GM18502 (cell line): ENCODE results near the gene CATSPERE.
A peak's percentile ranks its signal among the peaks of the same experiment; 100 is the strongest.
"Not testable (repeated sequence)": the region's sequence is repeated elsewhere in the genome, so short reads cannot be mapped to it uniquely, and the experiment has no call there.

ENCODE experiments used
- ATAC-seq: cut with Tn5 transposase; IDR thresholded peaks from one replicate; pipeline ENCODE4 v1.9.1; 2021; ENCODE audit warnings: mild to moderate bottlenecking; ENCODE audit not compliant: unreplicated experiment, poor library complexity

Gene CATSPERE

GRCh38 chr1:244536316-244536715 lies 75.2 kb downstream of the CATSPERE start:
- no peak for ATAC-seq

- ATAC-seq, result no peak
Observed at GRCh38 chr1:244545511-244545910, 84.4 kb downstream of the CATSPERE start.

- ATAC-seq, result no peak
Observed at GRCh38 chr1:244548558-244549115, 87.6 kb downstream of the CATSPERE start.

GRCh38 chr1:244552336-244552735 lies 91.3 kb downstream of the CATSPERE start:
- no peak for ATAC-seq

GRCh38 chr1:244556263-244556662 lies 95.2 kb downstream of the CATSPERE start:
- no peak for ATAC-seq

GRCh38 chr1:244557565-244557964 lies 96.5 kb downstream of the CATSPERE start:
- ATAC-seq, result no peak

- ATAC-seq, result no peak
Observed at GRCh38 chr1:244559561-244559960, 98.5 kb downstream of the CATSPERE start.

GRCh38 chr1:244562877-244563276 lies 101.8 kb downstream of the CATSPERE start:
- not testable (repeated sequence) for ATAC-seq

GRCh38 chr1:244573768-244574167 lies 112.7 kb downstream of the CATSPERE start:
- ATAC-seq, result no peak

- ATAC-seq, result no peak
Observed at GRCh38 chr1:244576259-244576892, 115.3 kb downstream of the CATSPERE start.

- not testable (repeated sequence) for ATAC-seq
Observed at GRCh38 chr1:244578205-244578604, 117.1 kb downstream of the CATSPERE start.

- no peak for ATAC-seq
Observed at GRCh38 chr1:244583358-244583982, 122.4 kb downstream of the CATSPERE start.

- ATAC-seq, result no peak
Observed at GRCh38 chr1:244585867-244586266, 124.8 kb downstream of the CATSPERE start.

- ATAC-seq, result no peak
Observed at GRCh38 chr1:244590670-244591069, 129.6 kb downstream of the CATSPERE start.

- ATAC-seq, result no peak
Observed at GRCh38 chr1:244598611-244599010, 137.5 kb downstream of the CATSPERE start.

- ATAC-seq, result peak; percentile 97
Observed at GRCh38 chr1:244599937-244600350, 138.9 kb downstream of the CATSPERE start.

- no peak for ATAC-seq
Observed at GRCh38 chr1:244601336-244601735, 140.3 kb downstream of the CATSPERE start.

GRCh38 chr1:244603498-244603897 lies 142.4 kb downstream of the CATSPERE start:
- no peak for ATAC-seq

GRCh38 chr1:244605835-244606370 lies 144.8 kb downstream of the CATSPERE start:
- no peak for ATAC-seq

- ATAC-seq, result no peak
Observed at GRCh38 chr1:244614113-244614836, 153.2 kb downstream of the CATSPERE start.

- no peak for ATAC-seq
Observed at GRCh38 chr1:244614879-244615278, 153.8 kb downstream of the CATSPERE start.
